IMR-90 (cell line): ENCODE results near the gene TMEM208. TPM values are rescaled to one million over a fixed set of nuclear protein-coding genes. Genes with fewer than 3 reads are reported as not detected.

Experiments
- ATAC-seq: fragments of 200-7000 bp; cut with Tn5 transposase; 2 replicates; pipeline ENCODE4 v1.9.1; 2020; ENCODE audit warnings: low read depth, mild to moderate bottlenecking, moderate library complexity
- BruUV-seq: library from RNA; stranded (reverse); fragments of 400-500 nt; replicated peaks from 2 replicates; lab custom pipeline; 2021; lab: Mats Ljungman, UMichigan
- CTCF ChIA-PET: fragments of 300-600 bp; formaldehyde crosslinking; extraction: SDS; loops from one replicate; lab custom pipeline; 2021; ENCODE audit warnings: antibody characterized with exemption; lab: Yijun Ruan, JAX
- POLR2A ChIA-PET: fragments of 300-600 bp; sonication (Branson Sonifier 250); formaldehyde crosslinking; loops from one replicate; lab custom pipeline; 2022; ENCODE audit warnings: antibody characterized with exemption; ENCODE audit not compliant: unreplicated experiment; lab: Charles Lee
- DNase-seq: peaks from one replicate; pipeline ENCODE4 v3.0.0; 2013
- H2AFZ ChIP-seq: replicated peaks from 2 replicates; pipeline ENCODE3; 2013; ENCODE audit warnings: low read length, mild to moderate bottlenecking; ENCODE audit not compliant: poor library complexity
- H2AK5ac ChIP-seq: 2 replicates; pipeline ENCODE4 v1.6.1; 2013; ENCODE audit warnings: low read depth, low read length, inconsistent platforms
- H2AK9ac ChIP-seq: replicated peaks from 2 replicates; pipeline ENCODE3; 2013; ENCODE audit warnings: mild to moderate bottlenecking, low read depth, low read length, moderate library complexity; ENCODE audit not compliant: poor library complexity
- H2BK120ac ChIP-seq: 2 replicates; pipeline ENCODE4 v1.6.1; 2013; ENCODE audit warnings: low read depth, low read length, inconsistent platforms
- H2BK15ac ChIP-seq: 3 replicates; pipeline ENCODE4 v1.6.1; 2013; ENCODE audit warnings: low read depth, low read length, inconsistent platforms
- H2BK20ac ChIP-seq: 2 replicates; pipeline ENCODE4 v1.6.1; 2013; ENCODE audit warnings: low read depth, mild to moderate bottlenecking, inconsistent platforms, low read length, moderate library complexity
- H2BK5ac ChIP-seq: 2 replicates; pipeline ENCODE4 v1.6.1; 2013; ENCODE audit warnings: mild to moderate bottlenecking, low read depth, low read length, inconsistent platforms; ENCODE audit not compliant: poor library complexity, severe bottlenecking
- H3K14ac ChIP-seq: replicated peaks from 2 replicates; pipeline ENCODE4 v1.6.1; 2013; ENCODE audit warnings: low read depth, low read length, inconsistent platforms
- H3K18ac ChIP-seq: 2 replicates; pipeline ENCODE4 v1.6.1; 2013; ENCODE audit warnings: low read depth, low read length, control low read depth
- H3K23ac ChIP-seq: 2 replicates; pipeline ENCODE4 v1.6.1; 2013; ENCODE audit warnings: low read depth, low read length, inconsistent platforms
- H3K27ac ChIP-seq: 2 replicates; pipeline ENCODE4 v1.5.1; 2013; ENCODE audit warnings: mild to moderate bottlenecking, control low read depth, low read length; ENCODE audit not compliant: insufficient read depth
- H3K27me3 ChIP-seq: 2 replicates; pipeline ENCODE4 v1.6.1; 2013; ENCODE audit warnings: low read length; ENCODE audit not compliant: control insufficient read depth, insufficient read depth
- H3K36me3 ChIP-seq: 2 replicates; pipeline ENCODE4 v1.6.1; 2013; ENCODE audit warnings: low read length, mixed read lengths; ENCODE audit not compliant: control insufficient read depth, insufficient read depth
- H3K4ac ChIP-seq: 2 replicates; pipeline ENCODE4 v1.6.1; 2013; ENCODE audit warnings: low read depth, low read length, inconsistent platforms
- H3K4me1 ChIP-seq: 2 replicates; pipeline ENCODE4 v1.6.1; 2013; ENCODE audit warnings: low read length, mixed read lengths; ENCODE audit not compliant: control insufficient read depth, insufficient read depth
- H3K4me2 ChIP-seq: 2 replicates; pipeline ENCODE4 v1.6.1; 2013; ENCODE audit warnings: low read depth, mild to moderate bottlenecking, control low read depth, low read length, moderate library complexity
- H3K4me3 ChIP-seq: 2 replicates; pipeline ENCODE4 v1.5.1; 2013; ENCODE audit warnings: low read depth, mild to moderate bottlenecking, control low read depth, low read length, moderate library complexity; ENCODE audit not compliant: insufficient read depth
- H3K56ac ChIP-seq: 2 replicates; pipeline ENCODE4 v1.6.1; 2013; ENCODE audit warnings: low read length, inconsistent platforms; ENCODE audit not compliant: insufficient read depth; ENCODE audit errors: extremely low read depth
- H3K79me1 ChIP-seq, 2 experiments: 2 replicates each; pipeline ENCODE4 v1.6.1; 2013; ENCODE audit warnings: low read length in 2 of 2, inconsistent platforms in 1 of 2, low read depth in 1 of 2
- H3K9ac ChIP-seq: 2 replicates; pipeline ENCODE4 v1.6.1; 2013; ENCODE audit warnings: low read depth, low read length, control low read depth
- H3K9me1 ChIP-seq: 2 replicates; pipeline ENCODE4 v1.6.1; 2013; ENCODE audit warnings: low read length, inconsistent platforms; ENCODE audit not compliant: insufficient read depth
- H3K9me3 ChIP-seq: 2 replicates; pipeline ENCODE4 v1.6.1; 2013; ENCODE audit warnings: low read length; ENCODE audit not compliant: control insufficient read depth, insufficient read depth
- H4K20me1 ChIP-seq: 2 replicates; pipeline ENCODE4 v1.6.1; 2013; ENCODE audit warnings: low read length, inconsistent platforms; ENCODE audit not compliant: insufficient read depth
- H4K5ac ChIP-seq: 2 replicates; pipeline ENCODE4 v1.6.1; 2013; ENCODE audit warnings: mild to moderate bottlenecking, low read depth, low read length, control low read depth
- H4K8ac ChIP-seq, 2 experiments: 2 replicates each; pipeline ENCODE4 v1.6.1; 2013; ENCODE audit warnings: low read depth in 2 of 2, low read length in 2 of 2, control low read depth in 1 of 2, inconsistent platforms in 1 of 2
- H4K91ac ChIP-seq: 2 replicates; pipeline ENCODE4 v1.6.1; 2013; ENCODE audit warnings: low read depth, low read length, inconsistent platforms; ENCODE audit not compliant: insufficient read depth
- CHD1 ChIP-seq: IDR thresholded peaks from 2 replicates; pipeline ENCODE4 v1.6.1; 2012; ENCODE audit warnings: low read depth, low read length, improper control_type of control experiment
- ELK1 ChIP-seq: fragments of 150-350 bp; IDR thresholded peaks from 2 replicates; pipeline ENCODE4 v1.6.1; 2016; ENCODE audit warnings: low read depth, mild to moderate bottlenecking, low read length, moderate library complexity, borderline replicate concordance
- MAZ ChIP-seq: IDR thresholded peaks from 2 replicates; pipeline ENCODE4 v1.6.1; 2012; ENCODE audit warnings: low read depth, mild to moderate bottlenecking, low read length, improper control_type of control experiment, moderate library complexity, borderline replicate concordance
- MXI1 ChIP-seq: IDR thresholded peaks from 2 replicates; pipeline ENCODE4 v1.6.1; 2012; ENCODE audit warnings: low read depth, mild to moderate bottlenecking, low read length, moderate library complexity, borderline replicate concordance
- NFE2L2 ChIP-seq: fragments of 150-350 bp; IDR thresholded peaks from 2 replicates; pipeline ENCODE4 v1.6.1; 2016; ENCODE audit warnings: low read depth, mild to moderate bottlenecking, low read length
- RFX5 ChIP-seq: IDR thresholded peaks from 2 replicates; pipeline ENCODE4 v1.8.0; 2012; ENCODE audit warnings: low read depth, mild to moderate bottlenecking, low read length, moderate library complexity
- USF2 ChIP-seq: fragments of 150-350 bp; IDR thresholded peaks from 2 replicates; pipeline ENCODE4 v1.6.1; 2017; ENCODE audit warnings: mild to moderate bottlenecking, antibody characterized with exemption, low read length, low read depth
- WGBS, 2 experiments: methylation state at CpG; one replicate each; pipeline versions ENCODE4 v1.1.5 to v1.1.7; 2013; ENCODE audit warnings: missing lambda C conversion rate in 2 of 2; ENCODE audit not compliant: insufficient read length in 1 of 2; ENCODE audit errors: extremely low coverage in 2 of 2; 5-methylcytosine and 5-hydroxymethylcytosine counted together
- dilution Hi-C: fragments of 300-500 bp; cut with HindIII; formaldehyde crosslinking; loops from one replicate; pipeline ENCODE4 v1.14.3; 2018; ENCODE audit warnings: low sequenced_read_pairs; ENCODE audit not compliant: unreplicated experiment
- in situ Hi-C: fragments of 300-500 bp; cut with MboI; formaldehyde crosslinking; loops from 3 replicates; pipeline ENCODE4 v1.14.3; 2019; ENCODE audit warnings: low sequenced_read_pairs, inconsistent platforms, mixed read lengths
- intact Hi-C: fragments of 100-400 bp; cut with micrococcal nuclease; formaldehyde crosslinking; loops from 2 replicates; pipeline ENCODE4 v1.10.0; 2022
- polyA plus RNA-seq, 3 experiments: library from polyadenylated mRNA; depleted of rRNA; stranded (reverse); fragments of >200 nt; gene quantifications; 2 replicates each; pipeline ENCODE4 v1.2.3, GENCODE V29; 2012; ENCODE audit warnings: low replicate concordance in 1 of 3
- total RNA-seq: library from RNA; depleted of rRNA; stranded (reverse); fragments of >200 nt; gene quantifications from 2 replicates; pipeline ENCODE4 v1.2.3, GENCODE V29; 2012

TMEM208 gene
- total and polyA plus RNA-seq, 2 of the 4 experiments (the other 2 are of a cell fraction), result 65.6 to 66.5 TPM

- H2AFZ ChIP-seq, result peak overlapping the region; percentile 97
- H3K9ac ChIP-seq, result no peak overlapping the region
- no peak overlapping the region for H4K91ac ChIP-seq
- H2BK120ac ChIP-seq, result no peak overlapping the region
- H3K4me1 ChIP-seq, result peaks cover 11% of the 10 kb centered on the region
- ChIA-PET POLR2A (no interaction called here), CTCF (interaction anchor here (0.6 to 1.5 kb wide), 11 partner anchors 8 to 354 kb away, joined by 3 to 8 read pairs (median 4); partner anchors contain the start of genes B3GNT9, FHOD1, NAE1 and NOL3)
- 12% methylated on average over 42 of the region's 59 CpGs; no CpG with 5 or more reads in 1 of the 2 experiments for WGBS, 2 experiments
- H2AK5ac ChIP-seq, result no peak overlapping the region
- peaks cover 19 to 31% of the 10 kb centered on the region in 2 experiments for H3K79me1 ChIP-seq
- no peak overlapping the region for H4K5ac ChIP-seq
- dilution Hi-C loops (no loop called here), in situ Hi-C loops (no loop called here), intact Hi-C loops (loop anchor here (10.0 kb wide), 1 partner anchor 170 kb away; no protein-coding TSS in a partner anchor)
- peak overlapping the region; percentile 62 for H3K4me3 ChIP-seq
- no peak overlapping the region for H3K4ac ChIP-seq
- no peak overlapping the region for H2BK20ac ChIP-seq
- H3K56ac ChIP-seq, result no peak overlapping the region
- H3K27me3 ChIP-seq, result no peaks in the 10 kb centered on the region
- no peak for ATAC-seq
- H3K9me1 ChIP-seq, result peaks cover 13% of the 10 kb centered on the region
- no TSS peak for BruUV-seq
- peak overlapping the region; percentile 37 for H2BK5ac ChIP-seq
- H3K14ac ChIP-seq, result no peak overlapping the region
- H3K4me2 ChIP-seq, result peak overlapping the region; percentile 65
- no peak for DNase-seq
- H3K9me3 ChIP-seq, result no peaks in the 10 kb centered on the region
- H4K20me1 ChIP-seq, result peaks cover 14% of the 10 kb centered on the region
- no peak overlapping the region for H4K8ac ChIP-seq
- 0 out of 2 replicates have a peak overlapping the region, but pooled peaks have one; percentile 25 for H3K23ac ChIP-seq
- no peak overlapping the region for H3K18ac ChIP-seq
- H2BK15ac ChIP-seq, result no peak overlapping the region
- no peak for TF ChIP-seq NFE2L2
- no peak for TF ChIP-seq RFX5
- TF ChIP-seq MXI1, result no peak
- TF ChIP-seq MAZ, result no peak
- TF ChIP-seq ELK1, result no peak
- TF ChIP-seq USF2, result no peak
- TF ChIP-seq CHD1, result no peak
- H3K27ac ChIP-seq, result no peak overlapping the region; the same call in 1 of the 2 replicates
- no peaks in the 10 kb centered on the region; the same call in 1 of the 2 replicates for H3K36me3 ChIP-seq
- H2AK9ac ChIP-seq, result no peak overlapping the region
Measured at GRCh38 chr16:67184453-67184994, 42.4 kb upstream of the TMEM208 start.
